Measurements from ENCODE around the gene C3orf18.

Gene C3orf18

GRCh38 chr3:50549226-50549625 is 18.3 kb downstream of the C3orf18 start:
- no peak for DNase-seq

GRCh38 chr3:50545781-50546180 is 21.8 kb downstream of the C3orf18 start:
- no peak for DNase-seq

GRCh38 chr3:50542177-50543034 is 25.1 kb downstream of the C3orf18 start:
- DNase-seq, result peak; percentile 47

GRCh38 chr3:50539356-50540286 is 27.9 kb downstream of the C3orf18 start:
- DNase-seq, result no peak

- DNase-seq, result no peak
Observed at GRCh38 chr3:50537421-50538129, 30.0 kb downstream of the C3orf18 start.

GRCh38 chr3:50536471-50537180 is 30.9 kb downstream of the C3orf18 start:
- DNase-seq, result no peak

GRCh38 chr3:50534681-50535330 is 32.7 kb downstream of the C3orf18 start:
- DNase-seq, result no peak

GRCh38 chr3:50533807-50534461 is 33.6 kb downstream of the C3orf18 start:
- DNase-seq, result no peak

- no peak for DNase-seq
Observed at GRCh38 chr3:50533316-50533715, 34.2 kb downstream of the C3orf18 start.

- DNase-seq, result no peak
Observed at GRCh38 chr3:50532062-50532705, 35.4 kb downstream of the C3orf18 start.

- DNase-seq, result no peak
Observed at GRCh38 chr3:50531201-50531600, 36.3 kb downstream of the C3orf18 start.

GRCh38 chr3:50530001-50530970 is 37.3 kb downstream of the C3orf18 start:
- no peak for DNase-seq

GRCh38 chr3:50525987-50526386 is 41.6 kb downstream of the C3orf18 start:
- DNase-seq, result peak; percentile 91

- DNase-seq, result no peak
Observed at GRCh38 chr3:50525191-50525910, 42.2 kb downstream of the C3orf18 start.

- DNase-seq, result no peak
Observed at GRCh38 chr3:50524746-50525145, 42.8 kb downstream of the C3orf18 start.

- DNase-seq, result no peak
Observed at GRCh38 chr3:50523279-50523811, 44.2 kb downstream of the C3orf18 start.

- DNase-seq, result no peak
Observed at GRCh38 chr3:50521572-50521971, 46.0 kb downstream of the C3orf18 start.

- DNase-seq, result no peak
Observed at GRCh38 chr3:50520849-50521248, 46.7 kb downstream of the C3orf18 start.

All from inflammatory macrophage treated with lipopolysaccharide for 4 hours (primary cell).